Measurements from ENCODE around the gene NFIA. TPM values are rescaled to one million over a fixed set of nuclear protein-coding genes. Genes with fewer than 3 reads are reported as not detected.
A peak's percentile ranks its signal among the peaks of the same experiment; 100 is the strongest.

Gene NFIA
- total RNA-seq, 4 donors from 2014 or later = 134 to 183 (median 148) TPM

GRCh38 chr1:61131716-61132115 lies 49.4 kb downstream of the NFIA start:
- no peak for TF ChIP-seq POLR2A (IDR thresholded peaks at IDR 0.05; ENCODE audit: low read depth)
- TF ChIP-seq CTCF (IDR thresholded peaks at IDR 0.05) = no peak
- TF ChIP-seq POLR2AphosphoS5 (IDR thresholded peaks at IDR 0.05) = no peak
- TF ChIP-seq EP300 (IDR thresholded peaks at IDR 0.05) = no peak
- intact Hi-C loops (cut with DNase I) = no loop called here
- DNase-seq (ENCODE audit: extremely low spot score) = no peak
- H3K27me3 ChIP-seq = no peaks in the 10 kb centered on the region
- no peaks in the 10 kb centered on the region for H3K36me3 ChIP-seq
- H3K9me3 ChIP-seq = no peaks in the 10 kb centered on the region
- H3K27ac ChIP-seq (replicated peaks in 1 of 4) = peak overlapping the region; percentile 50 to 56 (median 52)
- peaks cover 26 to 60% (median 35%) of the 10 kb centered on the region in 4 donors for H3K4me1 ChIP-seq
- H3K4me3 ChIP-seq = peak overlapping the region in 1 of 4 donors; percentile 8

GRCh38 chr1:61132176-61132638 lies 49.8 kb downstream of the NFIA start:
- TF ChIP-seq EP300 (IDR thresholded peaks at IDR 0.05) (no peak), CTCF (IDR thresholded peaks at IDR 0.05) (no peak), POLR2A (IDR thresholded peaks at IDR 0.05; ENCODE audit: low read depth) (no peak), POLR2AphosphoS5 (IDR thresholded peaks at IDR 0.05) (no peak)
- Histone ChIP-seq H3K4me3 (peak overlapping the region in 3 of 4 donors; percentile 3 to 8 (median 6)), H3K4me1 (peaks cover 26 to 60% (median 35%) of the 10 kb centered on the region in 4 donors), H3K27ac (replicated peaks in 1 of 4) (peak overlapping the region; percentile 50 to 56 (median 52)), H3K9me3 (no peaks in the 10 kb centered on the region), H3K27me3 (no peaks in the 10 kb centered on the region), H3K36me3 (no peaks in the 10 kb centered on the region)
- WGBS = 21% methylated on average over 5 of the region's 5 CpGs
- DNase-seq (ENCODE audit: extremely low spot score) = no peak
- intact Hi-C loops (cut with DNase I) = no loop called here

GRCh38 chr1:61132645-61133334 lies 50.4 kb downstream of the NFIA start:
- Histone ChIP-seq H3K27me3 (no peaks in the 10 kb centered on the region), H3K36me3 (no peaks in the 10 kb centered on the region), H3K4me1 (peaks cover 26 to 61% (median 36%) of the 10 kb centered on the region in 4 donors), H3K9me3 (no peaks in the 10 kb centered on the region), H3K4me3 (peak overlapping the region in 3 of 4 donors; percentile 3 to 8 (median 6)), H3K27ac (replicated peaks in 1 of 4) (peak overlapping the region; percentile 50 to 56 (median 52))
- 20% methylated on average over 6 of the region's 6 CpGs for WGBS
- no peak for DNase-seq (ENCODE audit: extremely low spot score)
- intact Hi-C loops (cut with DNase I) = no loop called here
- TF ChIP-seq EP300 (IDR thresholded peaks at IDR 0.05) (no peak), POLR2A (IDR thresholded peaks at IDR 0.05; ENCODE audit: low read depth) (no peak), POLR2AphosphoS5 (IDR thresholded peaks at IDR 0.05) (no peak), CTCF (IDR thresholded peaks at IDR 0.05) (no peak)

GRCh38 chr1:61133335-61134019 lies 51.1 kb downstream of the NFIA start:
- Histone ChIP-seq H3K9me3 (no peaks in the 10 kb centered on the region), H3K27ac (replicated peaks in 1 of 4) (peak overlapping the region; percentile 5 to 56 (median 52)), H3K4me1 (peaks cover 26 to 66% (median 39%) of the 10 kb centered on the region in 4 donors), H3K36me3 (no peaks in the 10 kb centered on the region), H3K27me3 (no peaks in the 10 kb centered on the region), H3K4me3 (no peak overlapping the region)
- intact Hi-C loops (cut with DNase I) = no loop called here
- 72% methylated on average over 4 of the region's 4 CpGs for WGBS
- TF ChIP-seq POLR2A (IDR thresholded peaks at IDR 0.05; ENCODE audit: low read depth) (no peak), EP300 (IDR thresholded peaks at IDR 0.05) (no peak), CTCF (IDR thresholded peaks at IDR 0.05) (no peak), POLR2AphosphoS5 (IDR thresholded peaks at IDR 0.05) (no peak)
- no peak for DNase-seq (ENCODE audit: extremely low spot score)

Measured in esophagus muscularis mucosa (tissue), 4 donors.